Erythroblast (primary cell): Measurements from ENCODE around the gene ADCY6.
A peak's percentile ranks its signal among the peaks of the same experiment; 100 is the strongest.

ENCODE experiments used
- DNase-seq, 2 experiments: peaks; one replicate each; lab custom pipeline; 2025; lab: John Stamatoyannopoulos, UW
- GATA1 ChIP-seq: IDR thresholded peaks from 2 replicates; pipeline ENCODE4 v1.6.1; 2011; ENCODE audit warnings: low read depth, mild to moderate bottlenecking, control low read depth, low read length, moderate library complexity
- POLR2A ChIP-seq: IDR thresholded peaks from 2 replicates; pipeline ENCODE4 v1.6.1; 2011; ENCODE audit warnings: mild to moderate bottlenecking, low read length

ADCY6 gene

GRCh38 chr12:48810903-48811431 is 22.1 kb upstream of the ADCY6 start:
- DNase-seq, result no peak

GRCh38 chr12:48807981-48808380 is 19.1 kb upstream of the ADCY6 start:
- TF ChIP-seq GATA1, result no peak
- no peak for DNase-seq

More at GRCh38 chr12:48810903-48811431, 22.1 kb upstream of the ADCY6 start:
- TF ChIP-seq GATA1, result no peak
- TF ChIP-seq POLR2A, result no peak

GRCh38 chr12:48803675-48804074 is 14.8 kb upstream of the ADCY6 start:
- TF ChIP-seq GATA1 (no peak), POLR2A (no peak)
- no peak for DNase-seq

- no peak for TF ChIP-seq GATA1
- no peak for TF ChIP-seq POLR2A
- DNase-seq, result no peak
These were observed 12.1 kb upstream of the ADCY6 start for GRCh38 chr12:48800971-48801370.

- TF ChIP-seq GATA1 (no peak), POLR2A (no peak)
- no peak for DNase-seq
These were observed 11.6 kb upstream of the ADCY6 start for GRCh38 chr12:48800457-48800856.

GRCh38 chr12:48796976-48797375 is 8.1 kb upstream of the ADCY6 start:
- DNase-seq, result no peak
- TF ChIP-seq POLR2A, result no peak
- TF ChIP-seq GATA1, result no peak

- DNase-seq, result peak; percentile 45 to 75
- TF ChIP-seq GATA1, result no peak
- TF ChIP-seq POLR2A, result no peak
These were observed 6.9 kb upstream of the ADCY6 start for GRCh38 chr12:48795550-48796455.

GRCh38 chr12:48794870-48795269 is 6.0 kb upstream of the ADCY6 start:
- TF ChIP-seq POLR2A (no peak), GATA1 (no peak)
- no peak for DNase-seq

- TF ChIP-seq POLR2A (no peak), GATA1 (no peak)
- no peak for DNase-seq
These were observed 4.8 kb upstream of the ADCY6 start for GRCh38 chr12:48793696-48794095.

- TF ChIP-seq POLR2A (no peak), GATA1 (no peak)
- DNase-seq, result no peak
These were observed 1.0 kb upstream of the ADCY6 start for GRCh38 chr12:48789858-48790326.

GRCh38 chr12:48788524-48788853 is 400 bp downstream of the ADCY6 start:
- no peak for DNase-seq
- no peak for TF ChIP-seq GATA1
- TF ChIP-seq POLR2A, result no peak

GRCh38 chr12:48787791-48788523 is 932 bp downstream of the ADCY6 start:
- TF ChIP-seq POLR2A, result no peak
- no peak for TF ChIP-seq GATA1
- no peak for DNase-seq

GRCh38 chr12:48786591-48787544 is 2.0 kb downstream of the ADCY6 start:
- no peak for DNase-seq
- TF ChIP-seq POLR2A, result no peak
- TF ChIP-seq GATA1, result no peak

GRCh38 chr12:48783432-48783831 is 5.5 kb downstream of the ADCY6 start:
- no peak for TF ChIP-seq GATA1
- no peak for DNase-seq
